Measurements from ENCODE around the gene MYBPC2. TPM values are rescaled to one million over a fixed set of nuclear protein-coding genes. Genes with fewer than 3 reads are reported as not detected.

Gene MYBPC2
- total RNA-seq, 1 donor from 2014 or later = not detected

- Mint-ChIP-seq H3K27ac (ENCODE audit: unreplicated experiment) (no peak overlapping the region), H3K27me3 (ENCODE audit: unreplicated experiment) (no peaks in the 10 kb centered on the region), H3K4me1 (ENCODE audit: unreplicated experiment) (peaks cover 16% of the 10 kb centered on the region), H3K9me3 (ENCODE audit: unreplicated experiment) (no peaks in the 10 kb centered on the region), H3K36me3 (ENCODE audit: unreplicated experiment) (peaks cover 16% of the 10 kb centered on the region), H3K4me3 (ENCODE audit: unreplicated experiment) (no peak overlapping the region)
- no peak for DNase-seq (ENCODE audit: extremely low spot score, unreplicated experiment)
- TF ChIP-seq CTCF (IDR thresholded peaks at IDR 0.05) = peak; percentile 58
These were observed 46.4 kb downstream of the MYBPC2 start for GRCh38 chr19:50478901-50479715.

- Mint-ChIP-seq H3K9me3 (ENCODE audit: unreplicated experiment) (no peaks in the 10 kb centered on the region), H3K4me1 (ENCODE audit: unreplicated experiment) (peaks cover 16% of the 10 kb centered on the region), H3K27ac (ENCODE audit: unreplicated experiment) (no peak overlapping the region), H3K27me3 (ENCODE audit: unreplicated experiment) (no peaks in the 10 kb centered on the region), H3K4me3 (ENCODE audit: unreplicated experiment) (no peak overlapping the region), H3K36me3 (ENCODE audit: unreplicated experiment) (peaks cover 17% of the 10 kb centered on the region)
- TF ChIP-seq CTCF (IDR thresholded peaks at IDR 0.05) = no peak
- no peak for DNase-seq (ENCODE audit: extremely low spot score, unreplicated experiment)
These were observed 47.1 kb downstream of the MYBPC2 start for GRCh38 chr19:50479761-50480251.

- no peaks in the 10 kb centered on the region for H3K27me3 Mint-ChIP-seq (ENCODE audit: unreplicated experiment)
- TF ChIP-seq CTCF (IDR thresholded peaks at IDR 0.05) = no peak
- no peaks in the 10 kb centered on the region for H3K9me3 Mint-ChIP-seq (ENCODE audit: unreplicated experiment)
- H3K4me3 Mint-ChIP-seq (ENCODE audit: unreplicated experiment) = no peak overlapping the region
- H3K4me1 Mint-ChIP-seq (ENCODE audit: unreplicated experiment) = peaks cover 16% of the 10 kb centered on the region
- no peak for DNase-seq (ENCODE audit: extremely low spot score, unreplicated experiment)
- no peak overlapping the region for H3K27ac Mint-ChIP-seq (ENCODE audit: unreplicated experiment)
- peaks cover 24% of the 10 kb centered on the region for H3K36me3 Mint-ChIP-seq (ENCODE audit: unreplicated experiment)
These were observed 47.8 kb downstream of the MYBPC2 start for GRCh38 chr19:50480281-50481111.

GRCh38 chr19:50481351-50482149 lies 48.9 kb downstream of the MYBPC2 start:
- Mint-ChIP-seq H3K9me3 (ENCODE audit: unreplicated experiment) (no peaks in the 10 kb centered on the region), H3K36me3 (ENCODE audit: unreplicated experiment) (peaks cover 24% of the 10 kb centered on the region), H3K27me3 (ENCODE audit: unreplicated experiment) (no peaks in the 10 kb centered on the region), H3K4me1 (ENCODE audit: unreplicated experiment) (peaks cover 12% of the 10 kb centered on the region), H3K4me3 (ENCODE audit: unreplicated experiment) (no peak overlapping the region), H3K27ac (ENCODE audit: unreplicated experiment) (no peak overlapping the region)
- no peak for DNase-seq (ENCODE audit: extremely low spot score, unreplicated experiment)
- no peak for TF ChIP-seq CTCF (IDR thresholded peaks at IDR 0.05)
